HEK293 (cell line): ENCODE data around the gene CCHCR1.

Experiments used
- GFI1B ChIP-seq: fragments of 450-650 bp; formaldehyde crosslinking; IDR thresholded peaks from 2 replicates; pipeline ENCODE4 v1.5.1; 2016; ENCODE audit warnings: missing biosample characterization, missing genetic modification characterization
- GLIS2 ChIP-seq: fragments of 450-650 bp; formaldehyde crosslinking; IDR thresholded peaks from 2 replicates; pipeline ENCODE4 v1.5.1; 2016; ENCODE audit warnings: missing biosample characterization, missing genetic modification characterization
- HOXC10 ChIP-seq: sonication (generic); formaldehyde crosslinking; IDR thresholded peaks from 2 replicates; pipeline ENCODE4 v1.8.1; 2023; ENCODE audit warnings: mild to moderate bottlenecking, missing genetic modification reagents
- MZF1 ChIP-seq: fragments of 450-650 bp; formaldehyde crosslinking; IDR thresholded peaks from 2 replicates; pipeline ENCODE4 v1.5.1; 2017; ENCODE audit warnings: missing biosample characterization, missing genetic modification characterization, borderline replicate concordance
- PRDM10 ChIP-seq: fragments of 450-650 bp; formaldehyde crosslinking; IDR thresholded peaks from 2 replicates; pipeline ENCODE4 v1.5.1; 2016; ENCODE audit warnings: missing biosample characterization, missing genetic modification characterization
- SP2 ChIP-seq: fragments of 450-650 bp; formaldehyde crosslinking; IDR thresholded peaks from 2 replicates; pipeline ENCODE4 v1.5.1; 2016; ENCODE audit warnings: missing biosample characterization, missing genetic modification characterization
- TCF7L2 ChIP-seq: IDR thresholded peaks from 2 replicates; pipeline ENCODE4 v1.6.1; 2011; ENCODE audit warnings: low read depth, mild to moderate bottlenecking, inconsistent platforms, low read length, moderate library complexity, borderline replicate concordance
- YY1 ChIP-seq: fragments of 450-650 bp; formaldehyde crosslinking; IDR thresholded peaks from 2 replicates; pipeline ENCODE4 v1.5.1; 2018; ENCODE audit warnings: missing biosample characterization, missing genetic modification characterization
- ZBTB11 ChIP-seq: fragments of 450-650 bp; formaldehyde crosslinking; conservative IDR thresholded peaks from 2 replicates; pipeline ENCODE4 v1.5.1; 2016; ENCODE audit warnings: low read depth, missing biosample characterization, missing genetic modification characterization
- ZBTB48 ChIP-seq: fragments of 450-650 bp; formaldehyde crosslinking; IDR thresholded peaks from 2 replicates; pipeline ENCODE4 v1.5.1; 2016; ENCODE audit warnings: missing biosample characterization, missing genetic modification characterization
- ZBTB8A ChIP-seq: fragments of 450-650 bp; formaldehyde crosslinking; IDR thresholded peaks from 2 replicates; pipeline ENCODE4 v1.5.1; 2016; ENCODE audit warnings: missing biosample characterization, missing genetic modification characterization
- ZEB2 ChIP-seq: fragments of 450-650 bp; formaldehyde crosslinking; IDR thresholded peaks from 2 replicates; pipeline ENCODE4 v1.5.1; 2016; ENCODE audit warnings: missing biosample characterization, missing genetic modification characterization
- ZIC2 ChIP-seq: fragments of 450-650 bp; formaldehyde crosslinking; IDR thresholded peaks from 2 replicates; pipeline ENCODE4 v1.5.1; 2016; ENCODE audit warnings: missing biosample characterization, missing genetic modification characterization
- ZNF138 ChIP-seq: fragments of 450-650 bp; formaldehyde crosslinking; IDR thresholded peaks from 2 replicates; pipeline ENCODE4 v1.5.1; 2016; ENCODE audit warnings: missing biosample characterization, missing genetic modification characterization, borderline replicate concordance
- ZNF140 ChIP-seq: fragments of 450-650 bp; formaldehyde crosslinking; IDR thresholded peaks from 2 replicates; pipeline ENCODE4 v1.5.1; 2016; ENCODE audit warnings: missing biosample characterization, missing genetic modification characterization
- ZNF157 ChIP-seq: fragments of 450-650 bp; formaldehyde crosslinking; IDR thresholded peaks from 2 replicates; pipeline ENCODE4 v1.5.1; 2016; ENCODE audit warnings: missing biosample characterization, missing genetic modification characterization
- ZNF169 ChIP-seq: fragments of 450-650 bp; formaldehyde crosslinking; IDR thresholded peaks from 2 replicates; pipeline ENCODE4 v1.5.1; 2016; ENCODE audit warnings: missing biosample characterization, missing genetic modification characterization
- ZNF23 ChIP-seq: fragments of 450-650 bp; formaldehyde crosslinking; IDR thresholded peaks from 2 replicates; pipeline ENCODE4 v1.5.1; 2016; ENCODE audit warnings: missing biosample characterization, missing genetic modification characterization, borderline replicate concordance
- ZNF248 ChIP-seq: fragments of 450-650 bp; formaldehyde crosslinking; IDR thresholded peaks from 2 replicates; pipeline ENCODE4 v1.5.1; 2017; ENCODE audit warnings: missing biosample characterization, missing genetic modification characterization
- ZNF280C ChIP-seq: fragments of 450-650 bp; formaldehyde crosslinking; IDR thresholded peaks from 2 replicates; pipeline ENCODE4 v1.5.1; 2016; ENCODE audit warnings: missing biosample characterization, missing genetic modification characterization
- ZNF404 ChIP-seq: fragments of 450-650 bp; formaldehyde crosslinking; IDR thresholded peaks from 2 replicates; pipeline ENCODE4 v1.5.1; 2017; ENCODE audit warnings: missing biosample characterization, missing genetic modification characterization
- ZNF423 ChIP-seq: fragments of 450-650 bp; formaldehyde crosslinking; IDR thresholded peaks from 2 replicates; pipeline ENCODE4 v1.5.1; 2016; ENCODE audit warnings: missing biosample characterization, missing genetic modification characterization
- ZNF48 ChIP-seq: fragments of 450-650 bp; formaldehyde crosslinking; IDR thresholded peaks from 2 replicates; pipeline ENCODE4 v1.5.1; 2016; ENCODE audit warnings: missing biosample characterization, missing genetic modification characterization
- ZNF544 ChIP-seq: fragments of 450-650 bp; formaldehyde crosslinking; IDR thresholded peaks from 2 replicates; pipeline ENCODE4 v1.5.0; 2017; ENCODE audit warnings: missing biosample characterization, missing genetic modification characterization
- ZNF701 ChIP-seq: fragments of 450-650 bp; formaldehyde crosslinking; IDR thresholded peaks from 2 replicates; pipeline ENCODE4 v1.5.1; 2016; ENCODE audit warnings: missing biosample characterization, missing genetic modification characterization
- ZNF747 ChIP-seq: fragments of 450-650 bp; formaldehyde crosslinking; IDR thresholded peaks from 2 replicates; pipeline ENCODE4 v1.5.1; 2016; ENCODE audit warnings: missing biosample characterization, missing genetic modification characterization
- ZNF777 ChIP-seq: fragments of 450-650 bp; formaldehyde crosslinking; IDR thresholded peaks from 2 replicates; pipeline ENCODE4 v1.5.1; 2017; ENCODE audit warnings: missing biosample characterization, missing genetic modification characterization, borderline replicate concordance
- ZNF830 ChIP-seq: fragments of 450-650 bp; IDR thresholded peaks from 2 replicates; pipeline ENCODE4 v1.5.0; 2018; ENCODE audit warnings: missing biosample characterization, missing genetic modification characterization, low read depth, mild to moderate bottlenecking, moderate library complexity
- ZNF837 ChIP-seq: fragments of 450-650 bp; formaldehyde crosslinking; IDR thresholded peaks from 2 replicates; pipeline ENCODE4 v1.5.1; 2016; ENCODE audit warnings: missing biosample characterization, missing genetic modification characterization
- ZSCAN30 ChIP-seq: fragments of 450-650 bp; IDR thresholded peaks from 2 replicates; pipeline ENCODE4 v1.5.1; 2018; ENCODE audit warnings: missing biosample characterization, mild to moderate bottlenecking, missing genetic modification characterization, moderate library complexity
- ZXDB ChIP-seq: fragments of 450-650 bp; formaldehyde crosslinking; IDR thresholded peaks from 2 replicates; pipeline ENCODE4 v1.5.1; 2016; ENCODE audit warnings: missing biosample characterization, missing genetic modification characterization
- TF ChIP-seq, protein P1 (sequence below): fragments of 450-650 bp; formaldehyde crosslinking; IDR thresholded peaks from 2 replicates; pipeline ENCODE4 v1.5.1; 2016; ENCODE audit warnings: missing biosample characterization, missing genetic modification characterization

CCHCR1 gene

DNA sequence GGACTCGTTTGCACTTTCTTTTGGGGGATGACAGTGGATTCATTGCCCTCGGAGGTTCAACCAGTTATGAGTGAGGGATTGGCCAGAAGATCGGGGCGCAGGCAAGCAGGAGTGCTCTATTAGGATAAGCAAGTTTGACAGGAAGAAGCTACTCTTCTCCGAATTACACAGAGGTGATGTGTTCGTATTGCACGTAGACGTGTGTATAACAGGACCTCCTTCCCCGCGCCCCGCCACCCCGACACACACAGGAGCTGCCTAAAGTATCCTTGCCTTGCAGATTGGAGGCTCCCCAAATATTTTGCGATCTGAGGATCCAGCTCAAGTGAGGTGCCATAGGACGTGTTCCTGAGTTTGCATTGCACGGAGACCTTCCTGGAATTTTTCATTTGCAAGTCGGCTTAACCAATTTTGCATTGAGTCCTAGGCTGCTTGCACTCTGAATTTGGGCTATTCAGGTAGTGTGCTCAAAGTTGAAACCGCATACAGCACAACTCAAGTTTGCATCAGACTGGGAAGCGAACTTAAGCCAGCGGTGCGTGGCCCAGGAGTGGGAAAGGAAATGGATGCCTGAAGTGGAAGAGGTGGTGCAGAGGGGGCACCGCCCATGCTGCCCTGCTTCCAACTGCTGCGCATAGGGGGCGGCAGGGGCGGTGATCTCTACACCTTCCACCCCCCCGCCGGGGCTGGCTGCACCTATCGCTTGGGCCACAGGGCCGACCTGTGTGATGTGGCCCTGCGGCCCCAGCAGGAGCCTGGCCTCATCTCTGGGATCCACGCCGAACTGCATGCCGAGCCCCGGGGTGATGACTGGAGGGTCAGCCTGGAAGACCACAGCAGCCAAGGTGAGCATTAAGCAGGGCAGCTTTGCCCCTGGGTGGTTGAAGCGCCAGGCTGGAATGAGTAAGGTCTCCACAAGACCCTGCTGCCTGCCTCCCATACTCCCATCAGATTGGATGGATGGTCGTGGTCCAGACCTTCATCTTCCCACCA lies 1.6 kb upstream of the CCHCR1 start (continued):
- TF ChIP-seq MZF1 = no peak
- TF ChIP-seq ZNF138 (tag by site-specific recombination) = no peak
- TF ChIP-seq ZNF544 (tag by site-specific recombination) = no peak
- peak; percentile 37; the same call in 1 of the 2 replicates for TF ChIP-seq ZBTB8A (tag by site-specific recombination)
- no peak for TF ChIP-seq ZNF280C (tag by site-specific recombination)
- no peak for TF ChIP-seq ZBTB11 (tag by site-specific recombination)
- no peak for TF ChIP-seq ZNF248
- TF ChIP-seq ZXDB = peak; percentile 67
- peak; percentile 91 for TF ChIP-seq ZIC2
- no peak for TF ChIP-seq ZNF423 (tag by site-specific recombination)
- no peak for TF ChIP-seq ZNF23 (tag by site-specific recombination)
- no peak for TF ChIP-seq ZNF404
- TF ChIP-seq ZNF48 (tag by site-specific recombination) = no peak
- no peak for TF ChIP-seq ZEB2
- TF ChIP-seq ZNF830 = no peak
- TF ChIP-seq ZBTB48 (tag by site-specific recombination) = no peak
- TF ChIP-seq ZNF747 (tag by site-specific recombination) = no peak
- no peak for TF ChIP-seq ZNF777 (tag by site-specific recombination)
- no peak for TF ChIP-seq TCF7L2
- TF ChIP-seq ZNF837 = no peak
- TF ChIP-seq HOXC10 = no peak
- no peak for TF ChIP-seq ZNF169 (tag by site-specific recombination)
- TF ChIP-seq GLIS2 (tag by site-specific recombination) = peak; percentile 89
- TF ChIP-seq ZSCAN30 (tag by site-specific recombination) = no peak
- peak; percentile 58; the same call in 1 of the 2 replicates for TF ChIP-seq YY1 (tag by site-specific recombination)
- TF ChIP-seq ZNF140 = no peak
- TF ChIP-seq SP2 = peak; percentile 93
- TF ChIP-seq ZNF157 (tag by site-specific recombination) = no peak
- no peak for TF ChIP-seq GFI1B (tag by site-specific recombination)
- peak; percentile 56 for TF ChIP-seq PRDM10
- TF ChIP-seq, protein P1, sequence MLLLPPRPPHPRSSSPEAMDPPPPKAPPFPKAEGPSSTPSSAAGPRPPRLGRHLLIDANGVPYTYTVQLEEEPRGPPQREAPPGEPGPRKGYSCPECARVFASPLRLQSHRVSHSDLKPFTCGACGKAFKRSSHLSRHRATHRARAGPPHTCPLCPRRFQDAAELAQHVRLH (tag by site-specific recombination) = no peak
- TF ChIP-seq ZNF701 (tag by site-specific recombination) = no peak
